Fibroblast of lung (primary cell): ENCODE measurements around the gene TMEM266. TPM values are rescaled to one million over a fixed set of nuclear protein-coding genes. Genes with fewer than 3 reads are reported as not detected.

Experiments
- DNase-seq, 2 donors: peaks; one replicate each; pipeline versions ENCODE4 v3.0.0 to v3.0.0-alpha.2; 2010; ENCODE audit warnings: low read depth in 2 of 2
- H2AFZ ChIP-seq: 2 replicates; pipeline ENCODE4 v1.5.1; 2012; ENCODE audit warnings: low read length, control low read depth, inconsistent platforms
- H3K27ac ChIP-seq: 2 replicates; pipeline ENCODE4 v1.5.1; 2011; ENCODE audit warnings: low read length, control low read depth; ENCODE audit not compliant: insufficient read depth
- H3K27me3 ChIP-seq: 2 replicates; pipeline ENCODE4 v1.5.1; 2011; ENCODE audit warnings: mild to moderate bottlenecking, low read length; ENCODE audit not compliant: control insufficient read depth, insufficient read depth
- H3K36me3 ChIP-seq: 2 replicates; pipeline ENCODE4 v1.5.1; 2011; ENCODE audit warnings: low read length; ENCODE audit not compliant: control insufficient read depth, insufficient read depth
- H3K4me1 ChIP-seq: 2 replicates; pipeline ENCODE4 v1.5.1; 2011; ENCODE audit warnings: low read length; ENCODE audit not compliant: control insufficient read depth, insufficient read depth; ENCODE audit errors: extremely low read depth
- H3K4me2 ChIP-seq: 2 replicates; pipeline ENCODE4 v1.5.1; 2011; ENCODE audit warnings: low read length, control low read depth; ENCODE audit not compliant: insufficient read depth; ENCODE audit errors: extremely low read depth
- H3K4me3 ChIP-seq, 4 experiments: fragments of 200-600 bp in 1 of 4; sonication (generic) in 1 of 4; replicated peaks in 1 of 4; 2 replicates each; pipeline ENCODE4 v1.5.1; 2011 to 2016; ENCODE audit warnings: low read length in 4 of 4, low read depth in 3 of 4, mild to moderate bottlenecking in 3 of 4, control low read depth in 2 of 4, inconsistent platforms in 1 of 4, mixed read lengths in 1 of 4; ENCODE audit not compliant: insufficient read depth in 1 of 4; ENCODE audit errors: control extremely low read depth in 1 of 4
- H3K79me2 ChIP-seq: 2 replicates; pipeline ENCODE4 v1.5.1; 2012; ENCODE audit warnings: mild to moderate bottlenecking, low read length, inconsistent platforms; ENCODE audit not compliant: control insufficient read depth, insufficient read depth
- H3K9ac ChIP-seq: 2 replicates; pipeline ENCODE4 v1.5.1; 2011; ENCODE audit warnings: mild to moderate bottlenecking, low read length, control low read depth; ENCODE audit not compliant: insufficient read depth
- H3K9me3 ChIP-seq: 2 replicates; pipeline ENCODE4 v1.5.1; 2012; ENCODE audit warnings: low read depth, low read length; ENCODE audit not compliant: control insufficient read depth, insufficient read depth
- H4K20me1 ChIP-seq: 2 replicates; pipeline ENCODE4 v1.5.1; 2011; ENCODE audit warnings: low read length; ENCODE audit not compliant: control insufficient read depth, insufficient read depth; ENCODE audit errors: extremely low read depth
- EZH2 ChIP-seq: IDR thresholded peaks from 2 replicates; pipeline ENCODE4 v1.5.1; 2012; ENCODE audit warnings: low read length, control low read depth, mild to moderate bottlenecking; ENCODE audit errors: missing control alignments
- polyA plus RNA-seq, 2 donors: library from polyadenylated mRNA; depleted of rRNA in 1 of 2; stranded (reverse) in 1 of 2; unstranded in 1 of 2; fragments of >200 nt; gene quantifications; 2 replicates each; pipeline ENCODE4 v1.2.1, GENCODE V29; 2011 to 2012; ENCODE audit warnings: missing spikeins in 1 of 2
- total RNA-seq: library from RNA; depleted of rRNA; stranded (reverse); fragments of >200 nt; gene quantifications from 2 replicates; pipeline ENCODE4 v1.2.1, GENCODE V29; 2014
- TF ChIP-seq, protein P1 (sequence below), 2 donors: IDR thresholded peaks in 1 of 2; conservative IDR thresholded peaks in 1 of 2; 1 replicate in 1 of 2; 2 replicates in 1 of 2; pipeline ENCODE4 v1.5.1; 2011 to 2012; ENCODE audit warnings: low read length in 2 of 2, control low read depth in 1 of 2, inconsistent platforms in 1 of 2, low read depth in 1 of 2, mild to moderate bottlenecking in 1 of 2

The TMEM266 gene
- total and polyA plus RNA-seq, 2 donors (not counting 1 experiment from before 2014, with no cell fraction given), result 0.09 to 0.33 TPM

GRCh38 chr15:76109046-76109445, 49.3 kb downstream of the TMEM266 start:
- no peak for TF ChIP-seq EZH2
- TF ChIP-seq, protein P1, sequence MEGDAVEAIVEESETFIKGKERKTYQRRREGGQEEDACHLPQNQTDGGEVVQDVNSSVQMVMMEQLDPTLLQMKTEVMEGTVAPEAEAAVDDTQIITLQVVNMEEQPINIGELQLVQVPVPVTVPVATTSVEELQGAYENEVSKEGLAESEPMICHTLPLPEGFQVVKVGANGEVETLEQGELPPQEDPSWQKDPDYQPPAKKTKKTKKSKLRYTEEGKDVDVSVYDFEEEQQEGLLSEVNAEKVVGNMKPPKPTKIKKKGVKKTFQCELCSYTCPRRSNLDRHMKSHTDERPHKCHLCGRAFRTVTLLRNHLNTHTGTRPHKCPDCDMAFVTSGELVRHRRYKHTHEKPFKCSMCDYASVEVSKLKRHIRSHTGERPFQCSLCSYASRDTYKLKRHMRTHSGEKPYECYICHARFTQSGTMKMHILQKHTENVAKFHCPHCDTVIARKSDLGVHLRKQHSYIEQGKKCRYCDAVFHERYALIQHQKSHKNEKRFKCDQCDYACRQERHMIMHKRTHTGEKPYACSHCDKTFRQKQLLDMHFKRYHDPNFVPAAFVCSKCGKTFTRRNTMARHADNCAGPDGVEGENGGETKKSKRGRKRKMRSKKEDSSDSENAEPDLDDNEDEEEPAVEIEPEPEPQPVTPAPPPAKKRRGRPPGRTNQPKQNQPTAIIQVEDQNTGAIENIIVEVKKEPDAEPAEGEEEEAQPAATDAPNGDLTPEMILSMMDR (conservative IDR thresholded peaks at IDR 0.05 in 1 of 2, IDR thresholded peaks at IDR 0.05 in 1 of 2; ENCODE audit: low read depth in 1 of 2, low read length in 2 of 2), result no peak
- Histone ChIP-seq H3K79me2 (no peaks in the 10 kb centered on the region), H3K27ac (no peak overlapping the region), H3K27me3 (no peaks in the 10 kb centered on the region), H3K9ac (no peak overlapping the region), H3K4me2 (no peak overlapping the region), H3K9me3 (no peaks in the 10 kb centered on the region), H2AFZ (no peak overlapping the region), H4K20me1 (no peaks in the 10 kb centered on the region), H3K36me3 (no peaks in the 10 kb centered on the region), H3K4me1 (no peaks in the 10 kb centered on the region), H3K4me3 (no peak overlapping the region)
- no peak for DNase-seq

DNA sequence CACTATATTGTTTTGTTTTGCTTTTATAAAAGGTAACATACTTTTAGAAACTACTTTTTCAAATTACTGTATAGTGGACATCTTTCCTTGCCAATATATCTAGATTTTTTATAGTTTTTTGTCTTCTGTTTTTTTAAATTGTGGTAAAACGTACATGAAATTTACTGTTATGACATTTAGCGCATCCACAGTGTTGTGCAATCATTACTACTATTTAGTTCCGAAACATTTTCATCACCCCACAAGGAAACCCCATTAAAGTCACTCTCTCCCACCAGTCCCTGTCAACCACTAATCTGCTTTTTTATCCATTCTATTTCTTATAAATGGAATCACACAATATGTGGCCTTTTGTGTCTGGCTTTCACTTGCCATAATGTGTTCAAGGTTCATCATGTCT, 54.8 kb downstream of the TMEM266 start:
- Histone ChIP-seq H3K27ac (no peak overlapping the region), H3K4me2 (no peak overlapping the region), H2AFZ (no peak overlapping the region), H3K4me1 (no peaks in the 10 kb centered on the region), H3K36me3 (no peaks in the 10 kb centered on the region), H3K4me3 (no peak overlapping the region), H3K9me3 (no peaks in the 10 kb centered on the region), H3K9ac (no peak overlapping the region), H4K20me1 (no peaks in the 10 kb centered on the region), H3K79me2 (no peaks in the 10 kb centered on the region), H3K27me3 (no peaks in the 10 kb centered on the region)
- no peak for DNase-seq
- TF ChIP-seq, protein P1 (conservative IDR thresholded peaks at IDR 0.05 in 1 of 2, IDR thresholded peaks at IDR 0.05 in 1 of 2; ENCODE audit: low read depth in 1 of 2, low read length in 2 of 2), result no peak
- TF ChIP-seq EZH2, result no peak

- Histone ChIP-seq H3K36me3 (no peaks in the 10 kb centered on the region), H3K27ac (no peak overlapping the region), H3K4me2 (no peak overlapping the region), H3K4me3 (no peak overlapping the region), H3K79me2 (no peaks in the 10 kb centered on the region), H3K9ac (no peak overlapping the region), H2AFZ (no peak overlapping the region), H4K20me1 (no peaks in the 10 kb centered on the region), H3K4me1 (no peaks in the 10 kb centered on the region), H3K9me3 (no peaks in the 10 kb centered on the region), H3K27me3 (no peaks in the 10 kb centered on the region)
- TF ChIP-seq, protein P1 (conservative IDR thresholded peaks at IDR 0.05 in 1 of 2, IDR thresholded peaks at IDR 0.05 in 1 of 2; ENCODE audit: low read depth in 1 of 2, low read length in 2 of 2), result no peak
- no peak for TF ChIP-seq EZH2
- no peak for DNase-seq
Observed at GRCh38 chr15:76116138-76116885, 56.5 kb downstream of the TMEM266 start.
